ENCODE measurements around the gene CLN6. TPM values are rescaled to one million over a fixed set of nuclear protein-coding genes. Genes with fewer than 3 reads are reported as not detected.

CLN6 gene
- polyA plus RNA-seq, 1 experiment = 25.4 TPM

GRCh38 chr15:68271854-68272471 lies 42.4 kb upstream of the CLN6 start:
- TF ChIP-seq CTCF (IDR thresholded peaks at IDR 0.05; ENCODE audit: insufficient read depth, low read depth, low read length) = no peak
- ChIA-PET POLR2A (interaction anchor here (0.6 kb wide), 1 partner anchor 21 kb away, joined by 5 read pairs; no protein-coding TSS in a partner anchor), CTCF (interaction anchor here (0.9 kb wide), 1 partner anchor 19 kb away, joined by 3 read pairs; no protein-coding TSS in a partner anchor)
- Histone ChIP-seq H3K27me3 (ENCODE audit: control insufficient read depth, insufficient read depth, low read length) (no peaks in the 10 kb centered on the region), H3K4me3 (ENCODE audit: low read depth, low read length) (no peak overlapping the region), H3K36me3 (ENCODE audit: control insufficient read depth, insufficient read depth, low read length) (no peaks in the 10 kb centered on the region)
- DNase-seq (ENCODE audit: low read depth) = peak; percentile 62

GRCh38 chr15:68268405-68268804 lies 38.9 kb upstream of the CLN6 start:
- ChIA-PET CTCF (interaction anchor here (0.7 kb wide), 1 partner anchor 286 kb away, joined by 3 read pairs; no protein-coding TSS in a partner anchor), POLR2A (no interaction called here)
- H3K4me3 ChIP-seq (ENCODE audit: low read depth, low read length) = no peak overlapping the region

GRCh38 chr15:68265674-68266073 lies 36.1 kb upstream of the CLN6 start:
- TF ChIP-seq CTCF (IDR thresholded peaks at IDR 0.05; ENCODE audit: insufficient read depth, low read depth, low read length) = no peak

More at GRCh38 chr15:68268405-68268804, 38.9 kb upstream of the CLN6 start:
- no peaks in the 10 kb centered on the region for H3K27me3 ChIP-seq (ENCODE audit: control insufficient read depth, insufficient read depth, low read length)
- DNase-seq (ENCODE audit: low read depth) = no peak
- TF ChIP-seq CTCF (IDR thresholded peaks at IDR 0.05; ENCODE audit: insufficient read depth, low read depth, low read length) = no peak
- H3K36me3 ChIP-seq (ENCODE audit: control insufficient read depth, insufficient read depth, low read length) = no peaks in the 10 kb centered on the region

GRCh38 chr15:68265081-68265480 lies 35.6 kb upstream of the CLN6 start:
- DNase-seq (ENCODE audit: low read depth) = no peak
- ChIA-PET CTCF (interaction anchor here (1.1 to 2.1 kb wide), 2 partner anchors 12 to 15 kb away, joined by 3 to 7 read pairs; partner anchors contain the start of gene FEM1B), POLR2A (no interaction called here)
- no peaks in the 10 kb centered on the region for H3K36me3 ChIP-seq (ENCODE audit: control insufficient read depth, insufficient read depth, low read length)
- H3K27me3 ChIP-seq (ENCODE audit: control insufficient read depth, insufficient read depth, low read length) = no peaks in the 10 kb centered on the region
- no peak overlapping the region for H3K4me3 ChIP-seq (ENCODE audit: low read depth, low read length)
- no peak for TF ChIP-seq CTCF (IDR thresholded peaks at IDR 0.05; ENCODE audit: insufficient read depth, low read depth, low read length)

More at GRCh38 chr15:68265674-68266073, 36.1 kb upstream of the CLN6 start:
- DNase-seq (ENCODE audit: low read depth) = no peak
- Histone ChIP-seq H3K27me3 (ENCODE audit: control insufficient read depth, insufficient read depth, low read length) (no peaks in the 10 kb centered on the region), H3K4me3 (ENCODE audit: low read depth, low read length) (no peak overlapping the region), H3K36me3 (ENCODE audit: control insufficient read depth, insufficient read depth, low read length) (no peaks in the 10 kb centered on the region)
- ChIA-PET CTCF (interaction anchor here (2.1 kb wide), 1 partner anchor 12 kb away, joined by 7 read pairs; the partner anchor contains the start of gene FEM1B), POLR2A (no interaction called here)

- ChIA-PET CTCF (interaction anchor here (0.6 to 2.1 kb wide), 4 partner anchors 12 to 1198 kb away, joined by 3 to 7 read pairs (median 4); partner anchors contain the start of gene FEM1B), POLR2A (no interaction called here)
- TF ChIP-seq CTCF (IDR thresholded peaks at IDR 0.05; ENCODE audit: insufficient read depth, low read depth, low read length) = no peak
- DNase-seq (ENCODE audit: low read depth) = no peak
- H3K4me3 ChIP-seq (ENCODE audit: low read depth, low read length) = no peak overlapping the region
- no peaks in the 10 kb centered on the region for H3K27me3 ChIP-seq (ENCODE audit: control insufficient read depth, insufficient read depth, low read length)
- H3K36me3 ChIP-seq (ENCODE audit: control insufficient read depth, insufficient read depth, low read length) = no peaks in the 10 kb centered on the region
These were observed 34.8 kb upstream of the CLN6 start for GRCh38 chr15:68264282-68264681.

All from BJ (cell line).